ENCODE results near the gene ARSH.
"Not testable (repeated sequence)": the region's sequence is repeated elsewhere in the genome, so short reads cannot be mapped to it uniquely, and the experiment has no call there.

Gene ARSH

GRCh38 chrX:2972391-2972790 is 34.0 kb upstream of the ARSH start:
- H3K27me3 ChIP-seq (ENCODE audit: low read depth, low read length), result no peaks in the 10 kb centered on the region
- H3K36me3 ChIP-seq (ENCODE audit: control insufficient read depth in 1 of 2, insufficient read depth in 2 of 2, low read length in 2 of 2), result no peaks in the 10 kb centered on the region
- no peak overlapping the region for H3K27ac ChIP-seq (ENCODE audit: low read length)
- H3K9me3 ChIP-seq (ENCODE audit: control insufficient read depth in 1 of 2, low read length in 2 of 2), result no peaks in the 10 kb centered on the region
- H3K4me1 ChIP-seq (ENCODE audit: control insufficient read depth in 1 of 2, insufficient read depth in 2 of 2, low read length in 2 of 2), result no peaks in the 10 kb centered on the region
- no peak overlapping the region for H3K4me3 ChIP-seq (ENCODE audit: low read depth in 1 of 2, low read length in 2 of 2)

GRCh38 chrX:2974961-2975360 is 31.4 kb upstream of the ARSH start:
- Histone ChIP-seq H3K4me3 (ENCODE audit: low read depth in 1 of 2, low read length in 2 of 2) (no peak overlapping the region), H3K4me1 (ENCODE audit: control insufficient read depth in 1 of 2, insufficient read depth in 2 of 2, low read length in 2 of 2) (no peaks in the 10 kb centered on the region), H3K27ac (ENCODE audit: low read length) (no peak overlapping the region), H3K36me3 (ENCODE audit: control insufficient read depth in 1 of 2, insufficient read depth in 2 of 2, low read length in 2 of 2) (no peaks in the 10 kb centered on the region), H3K27me3 (ENCODE audit: low read depth, low read length) (no peaks in the 10 kb centered on the region), H3K9me3 (ENCODE audit: control insufficient read depth in 1 of 2, low read length in 2 of 2) (no peaks in the 10 kb centered on the region)

- not testable (repeated sequence) for H3K36me3 ChIP-seq (ENCODE audit: control insufficient read depth in 1 of 2, insufficient read depth in 2 of 2, low read length in 2 of 2); H3K27ac ChIP-seq (ENCODE audit: low read length); H3K9me3 ChIP-seq (ENCODE audit: control insufficient read depth in 1 of 2, low read length in 2 of 2); H3K4me3 ChIP-seq (ENCODE audit: low read depth in 1 of 2, low read length in 2 of 2); H3K4me1 ChIP-seq (ENCODE audit: control insufficient read depth in 1 of 2, insufficient read depth in 2 of 2, low read length in 2 of 2); H3K27me3 ChIP-seq (ENCODE audit: low read depth, low read length)
These were observed 27.7 kb upstream of the ARSH start for GRCh38 chrX:2978639-2979038.

GRCh38 chrX:2984342-2984741 is 22.0 kb upstream of the ARSH start:
- no peaks in the 10 kb centered on the region for H3K27me3 ChIP-seq (ENCODE audit: low read depth, low read length)
- no peak overlapping the region for H3K4me3 ChIP-seq (ENCODE audit: low read depth in 1 of 2, low read length in 2 of 2)
- no peaks in the 10 kb centered on the region for H3K9me3 ChIP-seq (ENCODE audit: control insufficient read depth in 1 of 2, low read length in 2 of 2)
- H3K4me1 ChIP-seq (ENCODE audit: control insufficient read depth in 1 of 2, insufficient read depth in 2 of 2, low read length in 2 of 2), result no peaks in the 10 kb centered on the region
- no peaks in the 10 kb centered on the region for H3K36me3 ChIP-seq (ENCODE audit: control insufficient read depth in 1 of 2, insufficient read depth in 2 of 2, low read length in 2 of 2)
- H3K27ac ChIP-seq (ENCODE audit: low read length), result no peak overlapping the region

- H3K27ac ChIP-seq (ENCODE audit: low read length), result no peak overlapping the region
- no peaks in the 10 kb centered on the region for H3K4me1 ChIP-seq (ENCODE audit: control insufficient read depth in 1 of 2, insufficient read depth in 2 of 2, low read length in 2 of 2)
- H3K4me3 ChIP-seq (ENCODE audit: low read depth in 1 of 2, low read length in 2 of 2), result no peak overlapping the region
- H3K9me3 ChIP-seq (ENCODE audit: control insufficient read depth in 1 of 2, low read length in 2 of 2), result no peaks in the 10 kb centered on the region
- no peaks in the 10 kb centered on the region for H3K27me3 ChIP-seq (ENCODE audit: low read depth, low read length)
- no peaks in the 10 kb centered on the region for H3K36me3 ChIP-seq (ENCODE audit: control insufficient read depth in 1 of 2, insufficient read depth in 2 of 2, low read length in 2 of 2)
These were observed 16.8 kb upstream of the ARSH start for GRCh38 chrX:2989565-2989964.

GRCh38 chrX:3010532-3010931 is 4.2 kb downstream of the ARSH start:
- no peaks in the 10 kb centered on the region for H3K4me1 ChIP-seq (ENCODE audit: control insufficient read depth in 1 of 2, insufficient read depth in 2 of 2, low read length in 2 of 2)
- H3K36me3 ChIP-seq (ENCODE audit: control insufficient read depth in 1 of 2, insufficient read depth in 2 of 2, low read length in 2 of 2), result no peaks in the 10 kb centered on the region

GRCh38 chrX:3017492-3017891 is 11.1 kb downstream of the ARSH start:
- H3K27ac ChIP-seq (ENCODE audit: low read length), result no peak overlapping the region
- H3K4me3 ChIP-seq (ENCODE audit: low read depth in 1 of 2, low read length in 2 of 2), result no peak overlapping the region
- no peaks in the 10 kb centered on the region for H3K36me3 ChIP-seq (ENCODE audit: control insufficient read depth in 1 of 2, insufficient read depth in 2 of 2, low read length in 2 of 2)
- no peaks in the 10 kb centered on the region for H3K4me1 ChIP-seq (ENCODE audit: control insufficient read depth in 1 of 2, insufficient read depth in 2 of 2, low read length in 2 of 2)
- H3K27me3 ChIP-seq (ENCODE audit: low read depth, low read length), result no peaks in the 10 kb centered on the region
- peaks cover 0 to 8% of the 10 kb centered on the region in 2 donors for H3K9me3 ChIP-seq (ENCODE audit: control insufficient read depth in 1 of 2, low read length in 2 of 2)

More at GRCh38 chrX:3010532-3010931, 4.2 kb downstream of the ARSH start:
- Histone ChIP-seq H3K4me3 (ENCODE audit: low read depth in 1 of 2, low read length in 2 of 2) (no peak overlapping the region), H3K27ac (ENCODE audit: low read length) (no peak overlapping the region), H3K27me3 (ENCODE audit: low read depth, low read length) (no peaks in the 10 kb centered on the region), H3K9me3 (ENCODE audit: control insufficient read depth in 1 of 2, low read length in 2 of 2) (peaks cover 0 to 9% of the 10 kb centered on the region in 2 donors)

- H3K36me3 ChIP-seq (ENCODE audit: control insufficient read depth in 1 of 2, insufficient read depth in 2 of 2, low read length in 2 of 2), result no peaks in the 10 kb centered on the region
- H3K4me1 ChIP-seq (ENCODE audit: control insufficient read depth in 1 of 2, insufficient read depth in 2 of 2, low read length in 2 of 2), result no peaks in the 10 kb centered on the region
- no peak overlapping the region for H3K27ac ChIP-seq (ENCODE audit: low read length)
- H3K9me3 ChIP-seq (ENCODE audit: control insufficient read depth in 1 of 2, low read length in 2 of 2), result no peaks in the 10 kb centered on the region
- H3K4me3 ChIP-seq (ENCODE audit: low read depth in 1 of 2, low read length in 2 of 2), result no peak overlapping the region
- no peaks in the 10 kb centered on the region for H3K27me3 ChIP-seq (ENCODE audit: low read depth, low read length)
These were observed 17.8 kb downstream of the ARSH start for GRCh38 chrX:3024176-3024575.

- no peaks in the 10 kb centered on the region for H3K4me1 ChIP-seq (ENCODE audit: control insufficient read depth in 1 of 2, insufficient read depth in 2 of 2, low read length in 2 of 2)
- no peak overlapping the region for H3K27ac ChIP-seq (ENCODE audit: low read length)
- no peaks in the 10 kb centered on the region for H3K9me3 ChIP-seq (ENCODE audit: control insufficient read depth in 1 of 2, low read length in 2 of 2)
- no peaks in the 10 kb centered on the region for H3K36me3 ChIP-seq (ENCODE audit: control insufficient read depth in 1 of 2, insufficient read depth in 2 of 2, low read length in 2 of 2)
- H3K27me3 ChIP-seq (ENCODE audit: low read depth, low read length), result no peaks in the 10 kb centered on the region
- H3K4me3 ChIP-seq (ENCODE audit: low read depth in 1 of 2, low read length in 2 of 2), result no peak overlapping the region
These were observed 19.9 kb downstream of the ARSH start for GRCh38 chrX:3026074-3026815.

- Histone ChIP-seq H3K4me1 (ENCODE audit: control insufficient read depth in 1 of 2, insufficient read depth in 2 of 2, low read length in 2 of 2) (no peaks in the 10 kb centered on the region), H3K36me3 (ENCODE audit: control insufficient read depth in 1 of 2, insufficient read depth in 2 of 2, low read length in 2 of 2) (no peaks in the 10 kb centered on the region), H3K9me3 (ENCODE audit: control insufficient read depth in 1 of 2, low read length in 2 of 2) (no peaks in the 10 kb centered on the region), H3K27ac (ENCODE audit: low read length) (no peak overlapping the region), H3K27me3 (ENCODE audit: low read depth, low read length) (no peaks in the 10 kb centered on the region), H3K4me3 (ENCODE audit: low read depth in 1 of 2, low read length in 2 of 2) (no peak overlapping the region)
These were observed 22.8 kb downstream of the ARSH start for GRCh38 chrX:3029129-3029528.

GRCh38 chrX:3037218-3037617 is 30.9 kb downstream of the ARSH start:
- Histone ChIP-seq H3K27ac (ENCODE audit: low read length) (no peak overlapping the region), H3K36me3 (ENCODE audit: control insufficient read depth in 1 of 2, insufficient read depth in 2 of 2, low read length in 2 of 2) (no peaks in the 10 kb centered on the region), H3K4me3 (ENCODE audit: low read depth in 1 of 2, low read length in 2 of 2) (no peak overlapping the region), H3K9me3 (ENCODE audit: control insufficient read depth in 1 of 2, low read length in 2 of 2) (no peaks in the 10 kb centered on the region), H3K27me3 (ENCODE audit: low read depth, low read length) (no peaks in the 10 kb centered on the region), H3K4me1 (ENCODE audit: control insufficient read depth in 1 of 2, insufficient read depth in 2 of 2, low read length in 2 of 2) (no peaks in the 10 kb centered on the region)

GRCh38 chrX:3044196-3044595 is 37.9 kb downstream of the ARSH start:
- Histone ChIP-seq H3K36me3 (ENCODE audit: control insufficient read depth in 1 of 2, insufficient read depth in 2 of 2, low read length in 2 of 2) (no peaks in the 10 kb centered on the region), H3K4me3 (ENCODE audit: low read depth in 1 of 2, low read length in 2 of 2) (no peak overlapping the region), H3K4me1 (ENCODE audit: control insufficient read depth in 1 of 2, insufficient read depth in 2 of 2, low read length in 2 of 2) (no peaks in the 10 kb centered on the region), H3K27ac (ENCODE audit: low read length) (no peak overlapping the region), H3K27me3 (ENCODE audit: low read depth, low read length) (no peaks in the 10 kb centered on the region), H3K9me3 (ENCODE audit: control insufficient read depth in 1 of 2, low read length in 2 of 2) (no peaks in the 10 kb centered on the region)

All from muscle layer of duodenum (tissue), 2 donors.